HFFc6 (cell line): ENCODE results near the gene LRIG1. TPM values are rescaled to one million over a fixed set of nuclear protein-coding genes. Genes with fewer than 3 reads are reported as not detected.

Experiments used
- DNase-seq: peaks from one replicate; pipeline ENCODE4 v3.0.0-alpha.2; 2018
- H3K27ac Mint-ChIP-seq: 2 replicates; pipeline ENCODE4 v1.8.0; 2020; ENCODE audit warnings: mild to moderate bottlenecking, mixed read lengths
- H3K27me3 Mint-ChIP-seq: 2 replicates; pipeline ENCODE4 v1.8.0; 2021; ENCODE audit warnings: mild to moderate bottlenecking, moderate library complexity, mixed read lengths; ENCODE audit not compliant: insufficient read depth
- H3K36me3 Mint-ChIP-seq: 2 replicates; pipeline ENCODE4 v1.8.0; 2021; ENCODE audit warnings: low read depth, mixed read lengths
- H3K4me1 Mint-ChIP-seq: 2 replicates; pipeline ENCODE4 v1.8.0; 2020; ENCODE audit warnings: low read depth, mixed read lengths
- H3K4me3 Mint-ChIP-seq: 2 replicates; pipeline ENCODE4 v1.8.0; 2020; ENCODE audit warnings: mild to moderate bottlenecking, moderate library complexity, mixed read lengths
- H3K9me3 Mint-ChIP-seq: 2 replicates; pipeline ENCODE4 v1.8.0; 2020; ENCODE audit warnings: mild to moderate bottlenecking, mixed read lengths
- CTCF ChIP-seq: fragments of 200-600 bp; sonication (generic); IDR thresholded peaks from 2 replicates; pipeline ENCODE4 v1.5.0; 2021; ENCODE audit warnings: antibody characterized with exemption, mild to moderate bottlenecking
- long read RNA-seq: library from polyadenylated mRNA; unstranded; transcript quantifications from one replicate; pipeline ENCODE4 v2.0.0, GENCODE V29; 2019
- total RNA-seq, 6 experiments: library from RNA; stranded (reverse); fragmentation: NEBNext Ultra II Directional; extraction: Animal tissue kit (Norgen Biotek cat#: 25700); gene quantifications; 2 replicates in 1 of 6; 3 replicates in 5 of 6; pipeline ENCODE4 v1.2.3, GENCODE V29; 2021

LRIG1 gene
- 1 to 10 TPM; 1.7 to 2.7 (median 2.2) TPM for total RNA-seq
- long read RNA-seq, result 0 reads

- peaks cover 17% of the 10 kb centered on the region; the same call in 1 of the 2 replicates for H3K4me1 Mint-ChIP-seq
- H3K9me3 Mint-ChIP-seq, result no peaks in the 10 kb centered on the region
- peaks cover 20% of the 10 kb centered on the region for H3K27me3 Mint-ChIP-seq
Observed at GRCh38 chr3:66500576-66501482, at the start of gene LRIG1. Gene LRIG1 (minus strand): TSS chr3:66501022. CDS start chr3:66500407, 615 bp downstream.

GRCh38 chr3:66544619-66545429, 44.0 kb upstream of the LRIG1 start:
- Mint-ChIP-seq H3K4me1 (no peaks in the 10 kb centered on the region), H3K27me3 (no peaks in the 10 kb centered on the region), H3K4me3 (no peak overlapping the region), H3K36me3 (no peaks in the 10 kb centered on the region), H3K9me3 (peaks cover 6% of the 10 kb centered on the region; the same call in 1 of the 2 replicates), H3K27ac (no peak overlapping the region)
- DNase-seq, result no peak
- no peak for TF ChIP-seq CTCF

More at GRCh38 chr3:66500576-66501482, at the start of gene LRIG1:
- Mint-ChIP-seq H3K27ac (no peak within 1 kb of the TSS), H3K4me3 (peak within 1 kb of the TSS; percentile 86), H3K36me3 (no peaks in the 10 kb centered on the region)
- DNase-seq, result peak; percentile 97
- TF ChIP-seq CTCF, result peak; percentile 72

- DNase-seq, result no peak
- Mint-ChIP-seq H3K27me3 (no peaks in the 10 kb centered on the region), H3K4me1 (no peaks in the 10 kb centered on the region), H3K36me3 (no peaks in the 10 kb centered on the region), H3K27ac (no peak overlapping the region), H3K9me3 (peaks cover 6% of the 10 kb centered on the region; the same call in 1 of the 2 replicates), H3K4me3 (no peak overlapping the region)
- no peak for TF ChIP-seq CTCF
Observed at GRCh38 chr3:66542153-66542552, 41.3 kb upstream of the LRIG1 start.

GRCh38 chr3:66539466-66539989, 38.7 kb upstream of the LRIG1 start:
- Mint-ChIP-seq H3K4me3 (no peak overlapping the region), H3K36me3 (no peaks in the 10 kb centered on the region)
- DNase-seq, result no peak

More at GRCh38 chr3:66539466-66539989, 38.7 kb upstream of the LRIG1 start:
- Mint-ChIP-seq H3K9me3 (peaks cover 6% of the 10 kb centered on the region; the same call in 1 of the 2 replicates), H3K4me1 (no peaks in the 10 kb centered on the region), H3K27me3 (no peaks in the 10 kb centered on the region), H3K27ac (no peak overlapping the region)
- no peak for TF ChIP-seq CTCF
